NCI-H128 (cell line): ENCODE measurements around the gene POTEJ.
"Not testable (repeated sequence)": the region's sequence is repeated elsewhere in the genome, so short reads cannot be mapped to it uniquely, and the experiment has no call there.

Source experiments
- DNase-seq: peaks from one replicate; lab custom pipeline; 2025; ENCODE audit not compliant: unreplicated experiment; lab: John Stamatoyannopoulos, UW

POTEJ gene

DNA sequence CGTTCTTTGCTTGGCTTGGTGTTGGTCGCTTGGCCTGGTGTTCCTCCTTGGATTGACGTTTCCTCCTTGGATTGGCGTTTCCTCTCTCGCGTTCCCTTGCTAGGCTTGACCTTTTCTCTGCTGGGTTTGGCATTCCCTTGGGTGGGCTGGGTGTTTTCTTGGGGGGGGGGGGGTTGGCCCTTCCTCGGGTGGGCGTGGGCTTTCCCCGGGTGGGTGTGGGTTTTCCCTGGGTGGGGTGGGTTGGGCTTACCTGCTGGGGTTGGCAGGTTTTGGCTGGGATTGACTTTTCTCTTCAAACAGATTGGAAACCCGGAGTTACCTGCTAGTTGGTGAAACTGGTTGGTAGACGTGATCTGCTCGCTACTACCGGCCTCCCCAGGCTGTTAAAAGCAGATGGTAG lies at the start of gene POTEJ:
Gene POTEJ (plus strand): TSS at position 301 of the 400 bp plus-strand sequence. CDS start 93 bp downstream, at position 394.
- not testable (repeated sequence) for DNase-seq

DNA sequence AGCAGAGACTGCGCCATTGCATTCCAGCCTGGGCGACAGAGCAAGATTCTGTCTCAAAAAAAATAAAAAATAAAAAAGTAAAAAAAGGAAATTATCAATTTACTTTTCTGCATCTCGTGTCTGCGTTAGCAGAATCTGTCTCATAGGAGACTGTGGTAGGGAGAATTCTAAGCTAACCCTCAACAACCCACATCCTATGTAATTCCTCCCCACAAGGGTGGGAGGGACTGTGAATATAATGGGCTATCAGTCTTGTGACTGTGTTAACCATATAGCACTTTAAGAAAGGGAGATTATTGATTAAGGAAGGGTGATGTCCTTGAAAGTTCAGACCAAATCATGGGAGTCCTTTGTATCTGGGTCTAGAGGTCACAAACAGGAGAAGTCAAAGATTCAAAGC lies 45.1 kb upstream of the POTEJ start:
- not testable (repeated sequence) for DNase-seq

DNA sequence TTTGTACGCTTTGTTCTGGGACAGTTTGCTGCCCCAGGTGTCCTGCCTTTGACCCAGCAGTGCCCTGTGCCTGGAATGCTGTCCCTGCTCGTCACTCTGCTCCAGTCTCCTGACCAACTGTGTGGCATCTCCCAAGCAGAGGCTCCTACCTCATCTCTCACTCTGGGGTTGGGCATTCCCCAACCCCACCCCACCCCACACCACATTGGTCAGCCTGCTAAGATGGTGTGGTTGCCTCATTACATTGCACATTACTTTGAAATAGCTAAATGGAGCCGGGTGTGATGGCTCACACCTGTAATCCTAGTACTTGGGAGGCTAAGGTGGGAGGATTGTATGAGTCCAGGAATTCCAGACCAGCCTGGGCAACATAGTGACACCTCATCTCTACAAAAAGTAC lies 39.3 kb upstream of the POTEJ start:
- DNase-seq, result not testable (repeated sequence)

DNA sequence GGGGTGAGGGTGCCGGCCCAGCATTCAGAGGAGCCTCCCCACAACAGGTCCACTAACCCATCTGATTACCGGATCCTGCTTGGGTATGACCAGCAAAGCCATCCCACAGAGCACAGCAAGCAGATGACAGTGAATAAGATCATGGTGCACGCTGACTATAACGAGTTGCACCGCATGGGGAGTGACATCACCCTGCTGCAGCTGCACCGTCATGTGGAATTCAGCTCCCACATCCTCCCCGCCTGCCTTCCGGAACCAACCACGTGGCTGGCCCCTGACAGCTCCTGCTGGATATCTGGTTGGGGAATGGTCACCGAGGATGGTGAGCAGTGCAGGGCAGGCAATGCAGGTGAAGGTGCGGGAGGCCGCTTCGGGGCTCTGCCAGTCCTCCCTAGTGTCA lies 37.0 kb upstream of the POTEJ start:
- not testable (repeated sequence) for DNase-seq

DNA sequence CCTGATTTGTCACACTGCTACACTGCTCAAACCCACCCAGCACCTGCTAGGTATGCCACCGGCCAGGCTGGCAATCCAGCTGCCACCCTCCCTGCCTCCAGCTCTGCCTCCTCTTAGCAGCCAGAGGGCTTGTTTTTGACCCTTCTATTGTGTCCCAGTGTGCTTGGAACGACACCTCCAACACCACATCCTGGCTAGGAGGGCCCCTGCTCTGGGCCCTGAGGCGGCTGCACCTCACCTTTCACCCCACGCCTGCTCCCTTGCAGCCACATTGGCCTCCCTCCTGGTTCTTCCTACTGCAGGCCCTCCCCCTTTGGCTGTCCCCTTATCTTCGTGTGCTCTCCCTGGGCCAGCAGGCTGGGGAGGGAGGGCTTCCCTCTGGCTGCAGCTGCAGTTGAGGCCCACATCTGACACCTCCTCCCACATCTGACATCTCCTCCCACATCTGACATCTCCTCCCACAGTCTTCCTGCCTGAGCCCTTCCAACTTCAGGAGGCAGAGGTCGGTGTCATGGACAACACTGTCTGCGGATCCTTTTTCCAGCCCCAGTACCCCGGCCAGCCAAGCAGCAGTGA lies 34.9 kb upstream of the POTEJ start:
- DNase-seq, result not testable (repeated sequence)

DNA sequence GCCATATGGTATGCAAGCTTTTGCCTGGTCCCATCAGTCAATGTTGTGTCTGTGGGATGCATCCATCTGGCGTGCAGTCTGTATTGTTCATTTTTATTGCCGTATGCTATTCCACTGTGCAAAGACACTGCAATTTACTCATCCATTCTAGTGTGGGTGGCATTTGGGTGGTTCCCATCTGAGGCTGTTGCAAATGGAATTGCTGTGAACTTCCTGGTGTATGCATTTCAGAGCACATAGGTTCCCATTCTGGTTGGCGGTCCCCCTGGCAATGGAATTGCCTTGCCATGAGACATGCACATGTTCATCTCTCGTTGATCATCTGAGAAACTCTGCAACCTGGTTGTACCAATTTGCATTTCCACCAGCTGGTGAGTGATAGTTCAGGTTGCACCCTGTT lies 33.7 kb upstream of the POTEJ start:
- DNase-seq, result not testable (repeated sequence)

DNA sequence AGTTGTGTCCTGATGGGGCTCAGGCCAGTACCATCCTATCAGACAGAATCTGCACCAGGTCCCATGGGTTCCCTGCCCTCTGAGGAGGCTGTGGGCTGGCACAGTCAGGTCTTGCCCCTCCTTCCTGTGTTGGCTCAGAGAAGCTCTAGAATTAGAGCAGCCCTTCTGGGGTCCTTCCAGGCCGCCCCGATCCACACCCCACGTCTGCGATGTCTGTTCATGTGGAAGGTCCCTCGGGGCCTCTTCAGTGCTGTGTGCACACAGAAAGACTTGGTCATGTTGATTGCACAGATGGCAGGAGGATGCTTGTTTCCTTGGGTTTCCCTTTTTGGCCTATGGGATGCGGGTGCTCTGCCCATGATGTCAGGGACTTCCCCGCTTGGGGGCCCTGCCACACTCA lies 32.1 kb upstream of the POTEJ start:
- DNase-seq, result not testable (repeated sequence)

DNA sequence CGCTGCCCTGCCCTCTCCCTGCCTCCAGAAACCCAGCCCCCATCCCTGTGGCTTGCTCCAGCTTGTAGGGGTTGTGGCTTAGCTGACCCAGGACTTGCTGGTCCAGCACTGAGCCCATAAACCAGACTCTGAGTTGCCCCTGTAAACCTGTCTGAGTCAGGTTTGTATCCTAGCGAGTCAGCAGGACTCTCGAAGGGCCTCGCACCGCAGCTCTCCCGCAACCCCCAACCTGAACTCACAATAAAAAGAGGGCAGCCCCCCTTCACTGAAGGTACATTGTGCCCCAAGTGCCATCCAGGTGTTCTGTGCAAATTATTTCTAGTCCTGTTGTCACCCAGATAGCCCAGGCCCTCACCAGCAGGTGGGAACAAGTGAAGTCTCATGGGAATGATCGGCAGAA lies 29.7 kb upstream of the POTEJ start:
- DNase-seq, result not testable (repeated sequence)

DNA sequence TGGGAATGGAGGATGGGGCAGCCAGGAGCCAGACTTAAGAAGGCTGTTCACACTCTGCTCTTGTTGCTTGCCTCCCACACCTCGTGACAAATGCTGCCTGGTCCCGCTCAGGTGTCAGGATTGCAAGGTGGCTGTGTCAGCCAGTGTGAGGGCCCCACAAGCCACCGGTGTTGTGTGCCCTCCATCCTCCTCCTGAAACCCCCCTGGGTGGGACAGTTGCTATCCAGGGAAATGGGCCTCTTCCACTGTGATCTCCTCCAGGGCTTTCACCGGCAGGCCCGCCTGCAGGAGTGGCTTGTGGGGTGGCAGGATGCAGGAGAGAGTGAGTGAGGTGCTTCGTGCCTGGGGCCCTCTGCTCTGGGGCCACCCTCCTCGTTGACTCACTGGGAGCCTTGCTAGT lies 28.3 kb upstream of the POTEJ start:
- not testable (repeated sequence) for DNase-seq

DNA sequence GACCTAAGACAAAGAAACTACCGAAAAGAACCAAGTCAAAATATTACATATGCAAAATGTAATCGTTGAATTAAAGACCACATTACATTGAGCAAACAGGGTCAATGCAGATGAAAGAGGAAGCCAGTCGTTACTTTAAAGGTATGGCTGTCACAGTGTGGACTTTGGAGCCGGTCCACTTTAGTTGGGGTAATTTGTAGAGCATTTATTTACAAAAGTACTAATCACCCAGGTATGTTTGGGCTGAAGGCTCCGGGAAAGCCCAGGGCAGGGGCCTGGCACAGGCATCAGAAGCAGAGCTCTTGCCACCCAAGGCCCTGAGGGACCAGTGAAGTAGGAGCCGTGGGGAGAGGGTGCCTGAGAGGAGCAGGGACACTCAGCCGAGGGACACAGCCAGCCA lies 27.7 kb upstream of the POTEJ start:
- not testable (repeated sequence) for DNase-seq

DNA sequence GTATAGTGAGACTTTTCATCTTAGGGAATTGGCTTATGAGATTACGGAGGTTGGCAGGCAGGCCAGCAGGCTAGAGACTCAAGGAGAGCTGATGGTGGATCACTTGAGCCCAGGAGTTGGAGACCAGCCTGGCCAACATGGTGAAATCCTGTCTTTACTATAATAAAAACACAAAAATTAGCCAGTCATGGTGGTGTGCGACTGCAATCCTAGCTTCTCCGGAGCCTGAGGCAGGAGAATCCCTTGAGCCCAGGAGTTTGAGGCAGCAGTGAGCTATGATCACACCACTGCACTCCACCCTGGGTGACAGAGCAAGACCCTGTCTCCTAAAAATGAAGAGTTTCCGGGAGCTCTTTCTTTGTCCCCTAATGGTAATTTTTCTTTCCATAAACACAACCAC lies 26.5 kb upstream of the POTEJ start:
- not testable (repeated sequence) for DNase-seq

DNA sequence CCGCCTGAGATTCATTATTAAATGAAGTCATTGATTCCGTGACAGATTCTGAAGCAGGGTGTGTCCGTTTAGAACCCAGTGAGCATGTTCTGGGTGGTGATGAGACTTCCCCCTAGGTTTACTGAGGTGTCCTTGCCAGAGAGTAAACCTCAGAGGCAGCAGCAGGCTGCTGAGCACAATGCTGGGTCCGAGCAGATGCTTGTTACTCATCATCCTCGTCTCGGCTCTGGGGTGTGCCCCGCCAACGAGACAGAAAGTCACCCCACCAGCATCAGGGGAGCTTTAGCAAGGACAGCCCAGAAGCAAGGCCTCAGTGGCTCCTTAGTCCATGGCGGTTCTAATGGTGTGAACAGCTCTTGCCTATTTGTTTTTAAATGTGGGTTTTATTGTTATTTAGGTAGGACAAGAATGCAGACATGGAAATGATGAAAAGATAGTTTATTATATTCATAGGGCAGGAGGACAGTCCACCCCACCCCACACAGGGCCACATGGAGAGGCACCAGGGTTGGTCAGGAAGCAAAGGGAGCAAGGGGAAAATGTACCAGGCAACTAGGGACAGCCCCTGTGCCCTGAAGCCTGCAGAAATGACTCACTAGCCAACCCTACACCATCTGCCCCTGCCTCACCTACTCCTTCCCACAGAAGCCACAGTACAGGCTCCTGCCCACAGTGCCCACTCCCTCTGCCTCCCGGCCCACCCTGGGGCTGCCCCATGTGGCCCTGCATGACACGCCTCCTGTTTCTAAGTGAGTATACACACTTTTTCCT lies 22.4 kb upstream of the POTEJ start:
- not testable (repeated sequence) for DNase-seq

DNA sequence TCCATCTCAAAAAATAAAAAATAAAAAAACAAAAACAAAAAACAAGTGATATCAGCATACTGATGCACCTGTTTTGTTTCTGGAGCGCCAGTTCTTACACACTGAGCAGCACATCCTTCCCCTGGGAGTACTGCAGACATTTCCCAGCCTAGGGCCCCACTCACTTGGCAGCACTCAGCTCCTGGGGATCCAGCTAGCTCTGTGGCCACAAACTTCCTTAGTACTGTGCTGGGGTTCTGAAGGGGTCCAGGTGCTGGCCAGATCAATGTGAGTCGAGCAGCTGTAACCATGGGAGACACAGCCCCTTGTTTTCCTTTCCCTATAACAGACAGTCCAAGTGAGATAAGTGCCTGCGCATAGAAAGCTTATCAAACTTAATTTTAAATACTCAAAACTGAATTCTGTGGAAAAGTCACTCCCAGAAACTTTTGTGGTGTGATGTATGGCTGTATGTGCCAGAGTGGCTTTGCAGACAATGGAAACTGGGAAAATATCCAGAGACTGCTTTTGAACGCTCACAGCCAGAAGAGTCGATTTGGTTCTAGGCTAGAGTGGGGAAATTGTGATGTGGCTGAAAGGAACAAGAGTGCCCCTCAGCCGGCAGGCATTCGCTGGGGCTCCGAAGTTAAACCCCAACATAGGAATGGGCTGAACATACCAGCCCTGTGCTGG lies 20.9 kb upstream of the POTEJ start:
- DNase-seq, result not testable (repeated sequence)

DNA sequence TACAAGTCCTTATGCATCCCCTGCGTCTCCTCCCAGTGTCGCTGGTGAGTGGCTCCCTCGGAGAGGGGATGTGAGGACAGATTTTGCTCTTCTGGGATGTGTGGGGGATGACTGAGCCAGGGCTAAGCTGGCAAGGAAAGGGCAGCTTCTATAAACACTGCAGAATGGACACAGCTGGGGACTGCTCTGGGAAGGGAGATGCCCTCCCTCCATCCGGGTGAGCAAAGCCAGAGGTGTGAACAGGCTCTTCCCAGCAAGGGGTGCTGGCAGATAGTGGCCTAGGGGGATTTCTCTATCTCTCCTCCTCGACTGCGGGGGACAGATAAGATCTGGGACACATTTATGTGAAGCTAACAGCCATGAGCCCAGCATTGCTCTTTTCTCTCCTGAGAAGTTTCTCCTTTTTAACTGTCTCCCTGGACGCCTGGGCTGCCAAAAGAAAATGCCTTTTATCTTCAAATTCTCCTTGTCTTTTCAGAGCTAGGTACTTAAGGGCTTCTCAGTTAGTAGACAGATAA lies 20.3 kb upstream of the POTEJ start:
- DNase-seq, result not testable (repeated sequence)

DNA sequence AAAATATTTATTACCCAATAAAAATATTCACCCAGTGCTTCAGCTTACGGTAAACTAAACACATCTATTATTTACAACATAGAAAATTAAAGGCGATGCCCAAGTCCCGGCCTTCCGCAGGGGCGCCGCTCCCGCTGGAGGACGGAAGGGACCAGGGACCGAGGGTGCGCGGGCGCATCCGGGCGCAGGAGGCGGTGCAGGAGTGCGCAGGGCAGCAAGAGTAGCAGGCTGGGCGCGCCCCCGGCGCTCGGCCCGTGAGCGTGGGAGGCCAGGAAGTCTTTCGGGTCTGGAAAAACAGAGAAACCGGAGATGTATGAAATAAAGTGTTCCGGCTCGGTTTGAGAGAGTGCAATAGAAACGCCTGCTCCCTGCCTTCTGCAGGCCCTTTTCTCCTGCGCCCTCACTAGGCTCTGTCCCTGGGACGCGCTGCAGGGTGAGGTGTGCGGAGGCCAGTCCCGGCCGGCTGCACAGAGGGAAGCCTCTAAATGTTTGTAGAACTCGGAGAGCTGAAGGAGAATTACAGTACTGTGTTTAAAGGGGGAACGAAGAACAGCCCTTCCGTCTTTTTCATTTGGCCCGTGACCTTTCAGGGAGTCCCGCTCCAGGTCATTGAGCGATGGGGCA lies 18.3 kb upstream of the POTEJ start:
- not testable (repeated sequence) for DNase-seq

DNA sequence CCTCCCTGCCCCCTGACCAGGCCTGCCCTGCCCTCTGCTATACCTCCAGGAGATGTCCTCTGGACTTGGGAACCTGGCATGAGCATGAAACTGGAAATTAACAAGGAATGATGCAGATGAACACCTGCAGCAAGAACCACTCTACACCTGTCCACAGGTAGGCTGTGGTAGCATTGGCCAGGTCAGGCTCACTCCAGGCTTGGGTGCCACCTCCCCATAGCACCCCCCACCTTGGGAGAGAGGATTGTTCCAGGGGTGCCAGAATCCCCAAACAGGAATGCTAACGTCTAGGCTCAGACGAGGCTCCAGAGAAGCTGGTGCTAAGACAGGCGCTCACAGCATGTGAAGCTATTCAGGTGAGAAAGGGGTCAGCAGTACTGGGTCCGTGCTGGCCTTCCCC lies 17.2 kb upstream of the POTEJ start:
- DNase-seq, result not testable (repeated sequence)

DNA sequence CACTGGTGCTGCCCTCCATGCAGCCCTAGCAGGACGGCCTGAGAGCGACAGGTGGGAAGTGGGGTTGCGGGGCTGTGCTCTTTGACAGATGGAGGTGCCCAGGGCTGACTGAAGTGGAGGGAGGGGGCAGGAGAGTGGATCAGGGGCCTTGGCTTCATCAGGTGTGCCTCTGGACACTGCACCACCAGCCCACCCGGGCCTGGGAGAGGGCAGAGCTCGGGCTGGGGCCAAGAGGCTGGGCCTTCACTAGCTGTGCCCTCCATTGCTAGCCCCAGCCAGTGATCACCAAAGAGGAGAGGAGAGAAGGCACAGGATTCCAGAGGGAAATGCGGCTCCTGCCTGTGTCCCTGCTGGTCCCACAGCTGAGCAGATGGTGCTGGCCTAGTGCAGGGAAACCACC lies 14.5 kb upstream of the POTEJ start:
- not testable (repeated sequence) for DNase-seq

DNA sequence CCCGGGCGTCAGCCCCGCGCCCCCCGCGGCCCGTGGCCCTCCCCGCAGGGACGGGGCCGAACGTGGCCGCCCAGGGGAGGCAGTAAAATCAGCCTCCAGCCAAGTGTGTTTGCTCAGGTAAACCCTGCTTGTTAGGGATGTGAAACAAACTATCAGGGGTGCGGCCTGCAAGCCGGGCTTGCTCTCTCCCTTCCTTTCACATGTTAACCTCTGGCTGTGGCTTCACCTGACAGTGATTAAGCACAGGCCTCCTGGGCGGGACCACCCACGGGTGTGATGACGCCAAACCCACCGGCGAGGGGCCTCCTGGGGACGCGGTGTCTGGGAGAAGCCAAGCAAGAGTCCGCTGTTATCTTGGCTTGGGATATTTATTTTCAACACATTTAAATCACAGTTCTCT lies 13.2 kb upstream of the POTEJ start:
- not testable (repeated sequence) for DNase-seq

DNA sequence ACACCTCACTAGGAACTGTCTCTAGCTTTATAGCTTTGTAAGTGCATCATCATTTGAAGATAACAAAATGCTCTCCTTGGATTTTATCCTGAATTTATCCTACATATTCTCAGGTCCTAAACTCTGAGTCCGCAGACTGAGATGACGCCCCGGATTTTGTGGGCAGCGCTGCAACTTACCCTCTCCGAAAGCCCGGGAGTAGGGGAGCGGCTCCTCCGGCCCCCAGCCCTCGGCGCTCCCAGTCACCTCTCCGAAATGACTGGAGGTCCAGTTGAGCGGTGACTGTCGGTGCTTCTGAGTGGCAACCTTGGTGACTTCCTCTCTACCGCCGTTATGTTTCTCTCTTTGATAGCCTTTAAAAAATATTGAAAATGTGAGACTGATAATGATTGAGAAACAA lies 12.8 kb upstream of the POTEJ start:
- not testable (repeated sequence) for DNase-seq

DNA sequence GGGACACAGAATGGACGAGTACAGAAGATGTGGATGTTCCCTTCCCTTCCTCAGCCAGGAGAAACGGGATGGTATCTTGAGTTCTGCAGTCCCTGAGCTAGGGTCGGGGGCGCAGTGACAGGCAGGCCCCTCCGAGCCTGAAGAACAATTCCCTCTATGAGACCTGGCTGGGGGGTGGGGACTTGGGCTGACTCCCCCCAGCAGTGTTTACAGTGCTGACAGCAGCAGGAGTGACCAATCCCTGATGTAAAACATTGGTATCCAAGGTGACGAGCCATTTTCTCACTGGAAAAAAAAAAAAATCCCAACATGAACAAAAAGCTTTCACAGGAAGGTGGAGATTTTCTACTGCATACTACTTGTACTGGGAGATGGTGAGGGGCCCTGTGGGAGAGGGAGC lies 11.8 kb upstream of the POTEJ start, which contains the start of gene CFC1:
Gene CFC1 (minus strand): TSS at position 183 of the 400 bp plus-strand sequence. CDS start 288 bp downstream, outside the sequence.
- not testable (repeated sequence) for DNase-seq

DNA sequence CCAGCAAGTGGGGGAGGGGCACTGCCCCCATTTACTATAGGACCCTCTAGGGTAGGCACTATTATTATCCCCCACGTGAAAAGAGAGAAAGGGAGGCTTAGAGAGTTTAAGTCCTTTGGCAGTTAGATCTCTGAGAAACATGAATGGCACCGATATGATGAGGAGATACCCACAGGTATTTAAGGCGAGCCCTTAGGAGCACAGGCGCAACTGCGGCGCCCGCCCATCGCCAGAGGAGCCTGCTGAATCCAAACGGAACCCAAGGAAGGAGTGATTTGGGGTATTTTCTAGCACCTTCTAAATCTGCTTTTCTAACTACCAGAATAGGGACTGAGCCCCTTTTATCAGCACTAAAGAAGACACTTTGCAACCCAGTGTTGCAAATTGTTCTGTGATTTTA lies 11.3 kb upstream of the POTEJ start:
- DNase-seq, result not testable (repeated sequence)
